HG03439 (cell line): ENCODE measurements around the gene TMPRSS11F.

Experiments used
- ATAC-seq: cut with Tn5 transposase; IDR thresholded peaks from one replicate; pipeline ENCODE4 v1.9.1; 2021; ENCODE audit warnings: mild to moderate bottlenecking, moderate library complexity; ENCODE audit not compliant: unreplicated experiment

TMPRSS11F gene

DNA sequence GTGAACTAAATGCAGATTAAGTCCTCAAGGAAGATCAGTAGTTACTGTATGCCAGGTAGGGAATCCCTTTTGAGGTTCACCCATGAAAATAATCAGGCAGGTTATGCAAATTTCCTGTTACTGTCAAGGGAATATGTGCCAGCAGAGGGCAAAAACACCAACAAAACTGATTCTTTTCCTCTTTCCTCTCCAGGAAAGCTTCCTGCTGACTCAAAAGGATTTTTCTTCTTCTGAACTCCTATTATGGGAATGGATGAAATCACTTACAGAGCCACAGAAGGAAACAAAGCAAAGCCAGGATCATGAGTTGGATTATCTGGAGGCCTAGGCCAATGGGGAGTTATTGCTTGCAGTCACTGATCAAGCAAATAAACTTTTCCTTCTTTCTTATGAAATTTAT lies 49.7 kb downstream of the TMPRSS11F start:
- no peak for ATAC-seq

GRCh38 chr4:68077737-68078136 lies 51.9 kb downstream of the TMPRSS11F start:
- ATAC-seq: no peak

DNA sequence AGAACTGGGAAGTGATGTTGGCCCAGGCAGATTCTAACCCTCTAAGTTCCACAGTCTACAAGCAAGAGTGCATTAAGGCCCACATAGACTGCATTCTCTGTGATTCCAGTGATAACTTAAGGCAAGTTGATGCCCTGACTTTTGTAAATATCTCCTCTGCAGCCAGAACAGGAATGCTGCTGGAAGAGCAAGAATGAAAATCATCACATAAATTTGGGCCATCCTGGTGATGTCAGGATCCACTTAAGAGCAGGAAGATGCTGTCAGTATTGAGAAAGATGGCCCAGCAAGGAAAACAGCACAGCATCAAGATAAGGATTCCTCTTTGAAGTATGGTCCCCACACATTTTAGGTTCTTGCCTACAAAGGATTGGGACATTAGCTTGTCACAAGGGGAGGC lies 52.4 kb downstream of the TMPRSS11F start:
- no peak for ATAC-seq

GRCh38 chr4:68076194-68076593 lies 53.5 kb downstream of the TMPRSS11F start:
- ATAC-seq: no peak

GRCh38 chr4:68074397-68074796 lies 55.3 kb downstream of the TMPRSS11F start:
- ATAC-seq: no peak

- no peak for ATAC-seq
Measured at GRCh38 chr4:68070302-68070701, 59.4 kb downstream of the TMPRSS11F start.

DNA sequence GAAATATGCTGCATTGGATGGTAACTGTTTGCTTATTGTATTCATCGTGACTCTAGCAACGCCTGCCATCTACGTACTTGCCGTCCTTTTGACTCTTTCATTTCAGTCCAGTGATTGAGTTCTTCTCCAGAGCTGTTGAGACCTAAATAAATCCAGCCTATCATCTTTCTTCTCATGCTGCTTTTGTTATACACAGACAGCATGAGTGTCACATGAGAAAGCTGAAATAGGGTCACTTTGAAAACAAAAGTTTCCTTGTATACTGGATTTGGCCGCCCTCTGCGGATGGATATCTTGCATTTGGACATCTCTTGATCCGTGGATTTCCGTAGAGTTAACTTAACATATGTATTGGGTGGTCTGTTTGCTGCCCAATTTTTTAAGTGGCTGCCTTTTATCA lies 67.2 kb downstream of the TMPRSS11F start:
- ATAC-seq: no peak

GRCh38 chr4:68038272-68038671 lies 91.4 kb downstream of the TMPRSS11F start:
- no peak for ATAC-seq

- no peak for ATAC-seq
Measured at GRCh38 chr4:68021185-68021584, 108.5 kb downstream of the TMPRSS11F start.

- no peak for ATAC-seq
Measured at GRCh38 chr4:68011684-68012083, 118.0 kb downstream of the TMPRSS11F start.
